ENCODE measurements around the gene RAB6D.
"Not testable (repeated sequence)": the region's sequence is repeated elsewhere in the genome, so short reads cannot be mapped to it uniquely, and the experiment has no call there.

RAB6D gene

GRCh38 chr2:131363703-131364186 is at the start of gene RAB6D:
Gene RAB6D (minus strand): TSS chr2:131364168. CDS start chr2:131363720, 448 bp downstream.
- not testable (repeated sequence) for DNase-seq (ENCODE audit: low read depth)

- peak; percentile 49 for DNase-seq (ENCODE audit: low read depth)
Observed at GRCh38 chr2:131413148-131413747, 49.3 kb upstream of the RAB6D start.

GRCh38 chr2:131410173-131410572 is 46.2 kb upstream of the RAB6D start:
- DNase-seq (ENCODE audit: low read depth): no peak

- no peak for DNase-seq (ENCODE audit: low read depth)
Observed at GRCh38 chr2:131408778-131409177, 44.8 kb upstream of the RAB6D start.

GRCh38 chr2:131408207-131408606 is 44.2 kb upstream of the RAB6D start:
- DNase-seq (ENCODE audit: low read depth): no peak

- DNase-seq (ENCODE audit: low read depth): no peak
Observed at GRCh38 chr2:131404753-131405152, 40.8 kb upstream of the RAB6D start.

- no peak for DNase-seq (ENCODE audit: low read depth)
Observed at GRCh38 chr2:131402320-131403039, 38.5 kb upstream of the RAB6D start.

GRCh38 chr2:131400849-131401248 is 36.9 kb upstream of the RAB6D start:
- DNase-seq (ENCODE audit: low read depth): no peak

GRCh38 chr2:131400441-131400840 is 36.5 kb upstream of the RAB6D start:
- DNase-seq (ENCODE audit: low read depth): not testable (repeated sequence)

GRCh38 chr2:131396209-131396608 is 32.2 kb upstream of the RAB6D start:
- DNase-seq (ENCODE audit: low read depth): not testable (repeated sequence)

- DNase-seq (ENCODE audit: low read depth): not testable (repeated sequence)
Observed at GRCh38 chr2:131395024-131395645, 31.2 kb upstream of the RAB6D start.

- no peak for DNase-seq (ENCODE audit: low read depth)
Observed at GRCh38 chr2:131394147-131394931, 30.4 kb upstream of the RAB6D start.

GRCh38 chr2:131391953-131392352 is 28.0 kb upstream of the RAB6D start:
- not testable (repeated sequence) for DNase-seq (ENCODE audit: low read depth)

- not testable (repeated sequence) for DNase-seq (ENCODE audit: low read depth)
Observed at GRCh38 chr2:131391471-131391870, 27.5 kb upstream of the RAB6D start.

GRCh38 chr2:131390495-131391130 is 26.6 kb upstream of the RAB6D start:
- not testable (repeated sequence) for DNase-seq (ENCODE audit: low read depth)

GRCh38 chr2:131389657-131390056 is 25.7 kb upstream of the RAB6D start:
- DNase-seq (ENCODE audit: low read depth): no peak

- not testable (repeated sequence) for DNase-seq (ENCODE audit: low read depth)
Observed at GRCh38 chr2:131388834-131389233, 24.9 kb upstream of the RAB6D start.

GRCh38 chr2:131373111-131373510 is 9.1 kb upstream of the RAB6D start:
- not testable (repeated sequence) for DNase-seq (ENCODE audit: low read depth)

GRCh38 chr2:131369954-131370353 is 6.0 kb upstream of the RAB6D start:
- no peak for DNase-seq (ENCODE audit: low read depth)

GRCh38 chr2:131368493-131369066 is 4.6 kb upstream of the RAB6D start:
- DNase-seq (ENCODE audit: low read depth): not testable (repeated sequence)

GRCh38 chr2:131367352-131367751 is 3.4 kb upstream of the RAB6D start:
- no peak for DNase-seq (ENCODE audit: low read depth)
